ENCODE measurements around the gene RFNG. TPM values are rescaled to one million over a fixed set of nuclear protein-coding genes. Genes with fewer than 3 reads are reported as not detected.

The RFNG gene
- total RNA-seq, 6 donors from 2014 or later = 25.0 to 101 (median 37.5) TPM

GRCh38 chr17:82037889-82038195 lies 13.8 kb downstream of the RFNG start:
- WGBS, 2 donors = 6 to 8% methylated on average over 10 of the region's 10 CpGs
- DNase-seq = no peak
- no peaks in the 10 kb centered on the region for H3K9me3 ChIP-seq
- H3K27me3 ChIP-seq = no peaks in the 10 kb centered on the region
- H3K4me1 ChIP-seq = peaks cover 14 to 26% (median 19%) of the 10 kb centered on the region in 4 donors
- no peak for ATAC-seq (ENCODE audit: low FRiP score in 2 of 2)
- H3K4me3 ChIP-seq = peak overlapping the region in 3 of 4 donors; percentile 64 to 78 (median 77)
- H3K36me3 ChIP-seq = peaks cover 0 to 13% (median 0%) of the 10 kb centered on the region in 4 donors
- H3K27ac ChIP-seq = peak overlapping the region; percentile 90 to 94 (median 90)
- TF ChIP-seq CTCF (IDR thresholded peaks at IDR 0.05) = no peak
- TF ChIP-seq POLR2A (IDR thresholded peaks at IDR 0.05) = no peak
- TF ChIP-seq POLR2AphosphoS5 (IDR thresholded peaks at IDR 0.05) = no peak
- TF ChIP-seq EP300 (IDR thresholded peaks at IDR 0.05) = no peak

- Histone ChIP-seq H3K27ac (peak within 1 kb of the TSS; percentile 90 to 94 (median 90)), H3K27me3 (no peaks in the 10 kb centered on the region), H3K4me1 (peaks cover 15 to 29% (median 20%) of the 10 kb centered on the region in 4 donors), H3K9me3 (no peaks in the 10 kb centered on the region), H3K4me3 (peak within 1 kb of the TSS; percentile 64 to 78 (median 74)), H3K36me3 (peaks cover 0 to 13% (median 0%) of the 10 kb centered on the region in 4 donors)
- DNase-seq (peak; percentile 99 to 100), ATAC-seq (ENCODE audit: low FRiP score in 2 of 2) (peak; percentile 97 to 99)
- peak; percentile 84 to 95 (median 93) for TF ChIP-seq CTCF (IDR thresholded peaks at IDR 0.05)
- TF ChIP-seq POLR2AphosphoS5 (IDR thresholded peaks at IDR 0.05) = peak; percentile 83 to 99
- peak in 1 of 4 donors; percentile 27 for TF ChIP-seq EP300 (IDR thresholded peaks at IDR 0.05)
- peak in 3 of 4 donors; percentile 62 to 98 (median 97) for TF ChIP-seq POLR2A (IDR thresholded peaks at IDR 0.05)
- WGBS, 2 donors = 0% methylated on average over 5 to 38 of the region's 92 CpGs
Observed at GRCh38 chr17:82037092-82037888, 14.3 kb downstream of the RFNG start, which contains the start of gene DCXR. Gene DCXR (minus strand): TSS chr17:82037697. CDS start chr17:82037682, 15 bp downstream.

- H3K9me3 ChIP-seq = no peaks in the 10 kb centered on the region
- peaks cover 0 to 5% (median 1%) of the 10 kb centered on the region in 4 donors for H3K27me3 ChIP-seq
- WGBS, 2 donors = 41% methylated on average over 19 of the region's 23 CpGs; no CpG with 5 or more reads in 1 of the 2 donors
- peaks cover 0 to 13% (median 0%) of the 10 kb centered on the region in 4 donors for H3K36me3 ChIP-seq
- H3K4me3 ChIP-seq = peak overlapping the region; percentile 64 to 78 (median 74)
- TF ChIP-seq CTCF (IDR thresholded peaks at IDR 0.05) (no peak), POLR2AphosphoS5 (IDR thresholded peaks at IDR 0.05) (no peak), EP300 (IDR thresholded peaks at IDR 0.05) (no peak), POLR2A (IDR thresholded peaks at IDR 0.05) (no peak)
- H3K4me1 ChIP-seq = peaks cover 20 to 35% (median 25%) of the 10 kb centered on the region in 4 donors
- H3K27ac ChIP-seq = peak overlapping the region; percentile 90 to 94 (median 90)
- no peak for ATAC-seq (ENCODE audit: low FRiP score in 2 of 2)
- no peak for DNase-seq
Observed at GRCh38 chr17:82036634-82037091, 14.9 kb downstream of the RFNG start.

GRCh38 chr17:82035956-82036633 lies 15.5 kb downstream of the RFNG start:
- Histone ChIP-seq H3K36me3 (peaks cover 0 to 13% (median 0%) of the 10 kb centered on the region in 4 donors), H3K27me3 (peaks cover 0 to 5% (median 1%) of the 10 kb centered on the region in 4 donors), H3K27ac (peak overlapping the region in 3 of 4 donors; percentile 90 to 94 (median 90)), H3K4me3 (peak overlapping the region; percentile 64 to 78 (median 74)), H3K4me1 (peaks cover 21 to 38% (median 26%) of the 10 kb centered on the region in 4 donors), H3K9me3 (no peaks in the 10 kb centered on the region)
- DNase-seq = peak in 1 of 2 donors; percentile 46
- TF ChIP-seq POLR2AphosphoS5 (IDR thresholded peaks at IDR 0.05) = no peak
- no peak for TF ChIP-seq CTCF (IDR thresholded peaks at IDR 0.05)
- no peak for TF ChIP-seq EP300 (IDR thresholded peaks at IDR 0.05)
- no peak for TF ChIP-seq POLR2A (IDR thresholded peaks at IDR 0.05)
- ATAC-seq (ENCODE audit: low FRiP score in 2 of 2) = no peak
- WGBS, 2 donors = 87 to 94% methylated on average over 9 to 19 of the region's 20 CpGs
